Suprapubic skin (tissue), 4 donors: ENCODE data around the gene FCGR3A. TPM values are rescaled to one million over a fixed set of nuclear protein-coding genes. Genes with fewer than 3 reads are reported as not detected.

ENCODE experiments used
- DNase-seq, 2 donors: peaks; one replicate each; pipeline ENCODE4 v3.0.0-alpha.2; 2019; ENCODE audit warnings: low spot score in 2 of 2
- H3K27ac ChIP-seq: fragments of 200-600 bp; sonication (generic); one replicate; pipeline ENCODE4 v1.5.1; 2019
- H3K27me3 ChIP-seq: fragments of 200-600 bp; sonication (generic); one replicate; pipeline ENCODE4 v1.5.1; 2019
- H3K36me3 ChIP-seq: fragments of 200-600 bp; sonication (generic); one replicate; pipeline ENCODE4 v1.5.1; 2019
- H3K4me1 ChIP-seq: fragments of 200-600 bp; sonication (generic); one replicate; pipeline ENCODE4 v1.5.1; 2019
- H3K4me3 ChIP-seq: fragments of 200-600 bp; sonication (generic); one replicate; pipeline ENCODE4 v1.5.1; 2019; ENCODE audit warnings: mild to moderate bottlenecking
- H3K9me3 ChIP-seq: fragments of 200-600 bp; sonication (generic); one replicate; pipeline ENCODE4 v1.5.1; 2019
- CTCF ChIP-seq, 2 donors: fragments of 200-600 bp in 1 of 2; fragments of 450-650 bp in 1 of 2; sonication (generic) in 1 of 2; IDR thresholded peaks; one replicate each; pipeline ENCODE4 v1.5.1; 2016 to 2019; ENCODE audit warnings: antibody characterized with exemption in 2 of 2, mild to moderate bottlenecking in 1 of 2, moderate library complexity in 1 of 2
- EP300 ChIP-seq: sonication (generic); formaldehyde crosslinking; IDR thresholded peaks from one replicate; pipeline ENCODE4 v1.6.1; 2017; ENCODE audit warnings: antibody characterized with exemption
- POLR2A ChIP-seq, 2 donors: fragments of 450-650 bp; IDR thresholded peaks; one replicate each; pipeline ENCODE4 v1.6.1; 2017; ENCODE audit warnings: antibody characterized with exemption in 2 of 2, mild to moderate bottlenecking in 2 of 2, moderate library complexity in 2 of 2
- POLR2AphosphoS5 ChIP-seq, 3 donors: sonication (generic); formaldehyde crosslinking; IDR thresholded peaks; one replicate each; pipeline ENCODE4 v1.6.1; 2017; ENCODE audit warnings: antibody characterized with exemption in 3 of 3
- WGBS: methylation state at CpG from one replicate; pipeline ENCODE4 v1.1.5; 2018; 5-methylcytosine and 5-hydroxymethylcytosine counted together
- total RNA-seq, 4 donors: library from RNA; depleted of rRNA; stranded (reverse); fragments of >200 nt; gene quantifications; one replicate each; pipeline ENCODE4 v1.1.0, GENCODE V29; 2016

FCGR3A gene
- total RNA-seq, 4 donors from 2014 or later, result 0.98 to 5.3 (median 1.4) TPM

GRCh38 chr1:161495490-161495889 lies 54.1 kb downstream of the FCGR3A start:
- H3K9me3 ChIP-seq, result no peaks in the 10 kb centered on the region
- H3K36me3 ChIP-seq, result no peaks in the 10 kb centered on the region
- peaks cover 3% of the 10 kb centered on the region for H3K4me1 ChIP-seq
- TF ChIP-seq CTCF (IDR thresholded peaks at IDR 0.05) (no peak), EP300 (no peak), POLR2A (IDR thresholded peaks at IDR 0.05) (no peak), POLR2AphosphoS5 (IDR thresholded peaks at IDR 0.05) (no peak)
- no peak overlapping the region for H3K4me3 ChIP-seq
- DNase-seq, result no peak
- no peak overlapping the region for H3K27ac ChIP-seq
- peaks cover 27% of the 10 kb centered on the region for H3K27me3 ChIP-seq

- Histone ChIP-seq H3K4me1 (no peaks in the 10 kb centered on the region), H3K4me3 (no peak overlapping the region), H3K27me3 (peaks cover 34% of the 10 kb centered on the region), H3K36me3 (no peaks in the 10 kb centered on the region), H3K9me3 (no peaks in the 10 kb centered on the region), H3K27ac (no peak overlapping the region)
- 51% methylated on average over 3 of the region's 3 CpGs for WGBS
- no peak for DNase-seq
- no peak for TF ChIP-seq EP300
- no peak for TF ChIP-seq CTCF (IDR thresholded peaks at IDR 0.05)
- TF ChIP-seq POLR2A (IDR thresholded peaks at IDR 0.05), result no peak
- no peak for TF ChIP-seq POLR2AphosphoS5 (IDR thresholded peaks at IDR 0.05)
Observed at GRCh38 chr1:161494091-161494735, 55.4 kb downstream of the FCGR3A start.

- Histone ChIP-seq H3K9me3 (no peaks in the 10 kb centered on the region), H3K4me3 (no peak overlapping the region), H3K4me1 (no peaks in the 10 kb centered on the region), H3K27me3 (peaks cover 40% of the 10 kb centered on the region), H3K27ac (no peak overlapping the region), H3K36me3 (no peaks in the 10 kb centered on the region)
- WGBS, result 82% methylated on average over 2 of the region's 2 CpGs
- no peak for DNase-seq
- TF ChIP-seq EP300, result no peak
- no peak for TF ChIP-seq CTCF (IDR thresholded peaks at IDR 0.05)
- TF ChIP-seq POLR2AphosphoS5 (IDR thresholded peaks at IDR 0.05), result no peak
- no peak for TF ChIP-seq POLR2A (IDR thresholded peaks at IDR 0.05)
Observed at GRCh38 chr1:161492827-161493226, 56.8 kb downstream of the FCGR3A start.

Other genes with a start within 250 kb of the FCGR3A start
- 1 to 10 TPM; 2.0 to 3.9 (median 2.7) TPM for gene MPZ, start 239.8 kb downstream of the FCGR3A start, total RNA-seq
- 10 to 100 TPM; 45.0 to 84.6 (median 60.7) TPM for gene SDHC, start 235.4 kb downstream of the FCGR3A start, total RNA-seq
- gene CFAP126, start 181.9 kb downstream of the FCGR3A start, total RNA-seq, result not detected
- gene FCGR2A, start 44.4 kb downstream of the FCGR3A start, total RNA-seq, result 10 to 100 TPM in 2 of 4 donors, 1 to 10 TPM in 2; 4.3 to 27.8 (median 8.3) TPM
- 1 to 10 TPM; 3.6 to 8.1 (median 5.3) TPM for gene HSPA6, start 25.3 kb downstream of the FCGR3A start, total RNA-seq
- gene FCGR3B, start 81.4 kb upstream of the FCGR3A start, total RNA-seq, result 10 to 100 TPM in 1 of 4 donors, 1 to 10 TPM in 2, under 1 TPM in 1; 0.97 to 10.4 (median 1.8) TPM
- 1 to 10 TPM; 5.3 to 9.1 (median 6.0) TPM for gene FCGR2B, start 113.3 kb upstream of the FCGR3A start, total RNA-seq
- gene FCRLA, start 157.4 kb upstream of the FCGR3A start, total RNA-seq, result 1 to 10 TPM in 3 of 4 donors, not detected in 1; 1.0 to 6.6 (median 1.6) TPM
- gene FCRLB, start 171.7 kb upstream of the FCGR3A start, total RNA-seq, result 1 to 10 TPM in 1 of 4 donors, under 1 TPM in 2, not detected in 1; 0.72 to 1.4 (median 0.81) TPM
- gene DUSP12, start 200.0 kb upstream of the FCGR3A start, total RNA-seq, result 10 to 100 TPM; 10.9 to 12.7 (median 11.9) TPM
- 10 to 100 TPM; 28.0 to 32.4 (median 29.7) TPM for gene ATF6, start 216.5 kb upstream of the FCGR3A start, total RNA-seq